IMR-90 (cell line): ENCODE measurements around the gene ST6GALNAC4.

ENCODE experiments used
- BHLHE40 ChIP-seq: fragments of 150-350 bp; IDR thresholded peaks from 2 replicates; pipeline ENCODE4 v1.6.1; 2016; ENCODE audit warnings: mild to moderate bottlenecking, low read depth, low read length
- CEBPB ChIP-seq: IDR thresholded peaks from 2 replicates; pipeline ENCODE4 v1.6.1; 2012; ENCODE audit warnings: low read depth, low read length, improper control_type of control experiment
- CTCF ChIP-seq: conservative IDR thresholded peaks from 2 replicates; pipeline ENCODE4 v1.5.1; 2012; ENCODE audit warnings: mild to moderate bottlenecking, low read depth, low read length, improper control_type of control experiment
- ELK1 ChIP-seq: fragments of 150-350 bp; IDR thresholded peaks from 2 replicates; pipeline ENCODE4 v1.6.1; 2016; ENCODE audit warnings: low read depth, mild to moderate bottlenecking, low read length, moderate library complexity, borderline replicate concordance
- FOS ChIP-seq: fragments of 150-350 bp; IDR thresholded peaks from 2 replicates; pipeline ENCODE4 v1.6.1; 2016; ENCODE audit warnings: low read depth, low read length
- MAZ ChIP-seq: IDR thresholded peaks from 2 replicates; pipeline ENCODE4 v1.6.1; 2012; ENCODE audit warnings: low read depth, mild to moderate bottlenecking, low read length, improper control_type of control experiment, moderate library complexity, borderline replicate concordance
- RAD21 ChIP-seq: IDR thresholded peaks from 2 replicates; pipeline ENCODE4 v1.6.1; 2012; ENCODE audit warnings: low read length, improper control_type of control experiment
- TF ChIP-seq, protein P1 (sequence below): fragments of 150-350 bp; IDR thresholded peaks from 2 replicates; pipeline ENCODE4 v1.6.1; 2017; ENCODE audit warnings: mild to moderate bottlenecking, antibody characterized with exemption, low read length, low read depth

- TF ChIP-seq FOS (no peak), CTCF (no peak), RAD21 (no peak), BHLHE40 (no peak), MAZ (peak; percentile 55; the same call in 1 of the 2 replicates), CEBPB (no peak), ELK1 (no peak)
- TF ChIP-seq, protein P1, sequence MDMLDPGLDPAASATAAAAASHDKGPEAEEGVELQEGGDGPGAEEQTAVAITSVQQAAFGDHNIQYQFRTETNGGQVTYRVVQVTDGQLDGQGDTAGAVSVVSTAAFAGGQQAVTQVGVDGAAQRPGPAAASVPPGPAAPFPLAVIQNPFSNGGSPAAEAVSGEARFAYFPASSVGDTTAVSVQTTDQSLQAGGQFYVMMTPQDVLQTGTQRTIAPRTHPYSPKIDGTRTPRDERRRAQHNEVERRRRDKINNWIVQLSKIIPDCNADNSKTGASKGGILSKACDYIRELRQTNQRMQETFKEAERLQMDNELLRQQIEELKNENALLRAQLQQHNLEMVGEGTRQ, result no peak
Measured at GRCh38 chr9:127916720-127917581, at the start of gene ST6GALNAC4.
